HCT116 (cell line): ENCODE data around the gene PLEKHO2. TPM values are rescaled to one million over a fixed set of nuclear protein-coding genes. Genes with fewer than 3 reads are reported as not detected.

ENCODE experiments used
- ATAC-seq: fragments of 200-7000 bp; cut with Tn5 transposase; 2 replicates; pipeline ENCODE4 v1.9.1; 2020; ENCODE audit warnings: mild to moderate bottlenecking, moderate library complexity
- BruUV-seq: library from RNA; stranded (reverse); fragments of 400-500 nt; replicated peaks from 2 replicates; lab custom pipeline; 2021; lab: Mats Ljungman, UMichigan
- CTCF ChIA-PET: fragments of 300-600 bp; sonication (Branson Sonifier 250); formaldehyde crosslinking; loops from one replicate; lab custom pipeline; 2021; ENCODE audit warnings: antibody characterized with exemption; lab: Charles Lee
- POLR2A ChIA-PET: fragments of 300-600, 350-600 bp; sonication (Branson Sonifier 250); formaldehyde crosslinking; loops from one replicate; lab custom pipeline; 2021; ENCODE audit warnings: antibody characterized with exemption; lab: Charles Lee
- RAD21 ChIA-PET, 2 experiments: fragments of 300-600 bp; sonication (Branson Sonifier 250); formaldehyde crosslinking; loops; one replicate each; lab custom pipeline; 2023; ENCODE audit warnings: low total read pairs in 2 of 2; ENCODE audit not compliant: uncharacterized antibody in 2 of 2, unreplicated experiment in 2 of 2, low non-redundant PET in 1 of 2; lab: Charles Lee
- DNase-seq: peaks from one replicate; pipeline ENCODE4 v3.0.0-alpha.2; 2010; ENCODE audit warnings: low read depth, low spot score
- H2AFZ ChIP-seq: fragments of 200-600 bp; shearing (Covaris generic), sonication (generic); 2 replicates; pipeline ENCODE4 v1.6.1; 2017; ENCODE audit warnings: low read depth, mixed run types, mixed read lengths, antibody characterized with exemption, low read length; ENCODE audit not compliant: poor library complexity, severe bottlenecking
- H3K27ac ChIP-seq: 2 replicates; pipeline ENCODE4 v1.5.1; 2012; ENCODE audit warnings: low read depth, low read length
- H3K27me3 ChIP-seq: fragments of 200-600 bp; sonication (generic); 2 replicates; pipeline ENCODE4 v1.6.1; 2016; ENCODE audit warnings: mixed run types, low read length, mixed read lengths; ENCODE audit not compliant: insufficient read depth
- H3K36me3 ChIP-seq, 2 experiments: fragments of 200-500 bp in 1 of 2; fragments of 200-600 bp in 1 of 2; sonication (Bioruptor generic) in 1 of 2; sonication (generic) in 1 of 2; 2 replicates each; pipeline versions ENCODE4 v1.5.1 to v1.6.1; 2014 to 2016; ENCODE audit warnings: low read length in 2 of 2, inconsistent platforms in 1 of 2, mixed read lengths in 1 of 2, mixed run types in 1 of 2; ENCODE audit not compliant: insufficient read depth in 2 of 2, control insufficient read depth in 1 of 2
- H3K4me1 ChIP-seq, 2 experiments: fragments of 200-600 bp in 1 of 2; sonication (generic) in 1 of 2; 2 replicates each; pipeline versions ENCODE4 v1.5.1 to v1.6.1; 2012 to 2017; ENCODE audit warnings: low read length in 2 of 2, inconsistent platforms in 1 of 2, mild to moderate bottlenecking in 1 of 2, mixed read lengths in 1 of 2, mixed run types in 1 of 2, moderate library complexity in 1 of 2; ENCODE audit not compliant: insufficient read depth in 2 of 2, control insufficient read depth in 1 of 2
- H3K4me2 ChIP-seq: fragments of 200-600 bp; sonication (generic); 2 replicates; pipeline ENCODE4 v1.6.1; 2017; ENCODE audit warnings: mixed run types, low read length, mixed read lengths
- H3K4me3 ChIP-seq, 2 experiments: fragments of 200-600 bp in 1 of 2; sonication (generic) in 1 of 2; replicated peaks in 1 of 2; 2 replicates each; pipeline ENCODE4 v1.5.1; 2011 to 2016; ENCODE audit warnings: low read length in 2 of 2, control low read depth in 1 of 2, low read depth in 1 of 2, mild to moderate bottlenecking in 1 of 2, mixed read lengths in 1 of 2, mixed run types in 1 of 2
- H3K79me2 ChIP-seq: fragments of 200-600 bp; sonication (generic); 2 replicates; pipeline ENCODE4 v1.6.1; 2017; ENCODE audit warnings: mild to moderate bottlenecking, mixed run types, low read length, moderate library complexity, mixed read lengths; ENCODE audit not compliant: insufficient read depth
- H3K9ac ChIP-seq: fragments of 200-600 bp; sonication (generic); 2 replicates; pipeline ENCODE4 v1.6.1; 2016; ENCODE audit warnings: low read length, mixed read lengths
- H3K9me2 ChIP-seq: fragments of 200-600 bp; sonication (generic), shearing (Covaris generic); 2 replicates; pipeline ENCODE4 v1.6.1; 2017; ENCODE audit warnings: mixed run types, mild to moderate bottlenecking, moderate library complexity; ENCODE audit not compliant: insufficient read depth
- H3K9me3 ChIP-seq, 2 experiments: fragments of 200-500 bp in 1 of 2; fragments of 200-600 bp in 1 of 2; sonication (Bioruptor generic) in 1 of 2; sonication (generic) in 1 of 2; 2 replicates each; pipeline ENCODE4 v1.6.1; 2014 to 2017; ENCODE audit warnings: low read length in 2 of 2, mixed read lengths in 2 of 2, inconsistent platforms in 1 of 2, low read depth in 1 of 2, mild to moderate bottlenecking in 1 of 2, mixed run types in 1 of 2, moderate library complexity in 1 of 2; ENCODE audit not compliant: control insufficient read depth in 1 of 2, insufficient read depth in 1 of 2
- H4K20me1 ChIP-seq: fragments of 200-600 bp; sonication (generic), shearing (Covaris generic); 2 replicates; pipeline ENCODE4 v1.6.1; 2017; ENCODE audit warnings: mixed run types, mild to moderate bottlenecking, moderate library complexity; ENCODE audit not compliant: insufficient read depth
- CTCF ChIP-seq, 3 experiments: fragments of 200-600 bp in 1 of 3; sonication (generic) in 1 of 3; IDR thresholded peaks in 2 of 3; conservative IDR thresholded peaks in 1 of 3; 2 replicates each; pipeline ENCODE4 v1.5.1; 2012 to 2017; ENCODE audit warnings: low read depth in 2 of 3, low read length in 2 of 3, antibody characterized with exemption in 1 of 3, borderline replicate concordance in 1 of 3, control low read depth in 1 of 3, mild to moderate bottlenecking in 1 of 3, mixed read lengths in 1 of 3, mixed run types in 1 of 3, moderate library complexity in 1 of 3; ENCODE audit not compliant: insufficient read depth in 1 of 3
- EGR1 ChIP-seq: IDR thresholded peaks from 2 replicates; pipeline ENCODE4 v1.6.1; 2012; ENCODE audit warnings: low read depth
- FOSL1 ChIP-seq: IDR thresholded peaks from 2 replicates; pipeline ENCODE4 v1.6.1; 2012; ENCODE audit warnings: low read depth
- POLR2AphosphoS5 ChIP-seq: IDR thresholded peaks from 2 replicates; pipeline ENCODE4 v1.6.1; 2011; ENCODE audit warnings: mild to moderate bottlenecking, low read depth, low read length, moderate library complexity
- SIN3A ChIP-seq: IDR thresholded peaks from 2 replicates; pipeline ENCODE4 v1.6.1; 2012; ENCODE audit warnings: low read depth
- SRF ChIP-seq: IDR thresholded peaks from 2 replicates; pipeline ENCODE4 v1.6.1; 2012; ENCODE audit warnings: low read depth
- ZBTB33 ChIP-seq: IDR thresholded peaks from 2 replicates; pipeline ENCODE4 v1.6.1; 2011; ENCODE audit warnings: mild to moderate bottlenecking, low read length, moderate library complexity; ENCODE audit not compliant: insufficient replicate concordance; ENCODE audit errors: extremely low read depth
- intact Hi-C: fragments of 100-400 bp; cut with micrococcal nuclease; formaldehyde crosslinking; loops from 2 replicates; pipeline ENCODE4 v1.10.0; 2022
- total RNA-seq: library from RNA; stranded (reverse); gene quantifications from one replicate; pipeline ENCODE4 v1.2.1, GENCODE V29; 2021; ENCODE audit not compliant: unreplicated experiment

PLEKHO2 gene
- total RNA-seq, 1 experiment from 2014 or later = 8.0 TPM

DNA sequence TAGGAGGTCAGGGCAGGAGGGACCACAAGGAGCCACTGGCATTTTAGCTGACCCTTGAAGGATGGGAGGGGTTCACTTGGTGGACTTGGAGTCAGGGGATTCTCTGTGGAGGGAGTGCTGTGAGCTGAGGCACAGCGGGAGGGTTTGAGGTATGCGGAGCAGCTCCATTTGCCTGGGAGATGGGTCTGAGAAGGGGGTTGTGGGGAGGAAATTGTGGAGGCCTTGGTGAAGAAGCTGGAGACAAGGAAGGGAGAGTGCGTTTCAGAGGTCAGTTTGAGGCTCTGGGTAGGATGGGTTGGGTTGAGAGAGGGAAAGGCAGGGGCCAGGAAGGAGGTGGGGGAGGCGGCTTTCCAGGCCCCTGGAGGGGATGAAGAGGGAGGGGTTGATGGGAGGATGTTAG, 20.2 kb downstream of the PLEKHO2 start:
- Histone ChIP-seq H3K4me1 (peaks cover 0 to 4% of the 10 kb centered on the region in 2 experiments; a peak in 1 of 4 replicates), H3K9ac (no peak overlapping the region), H3K79me2 (no peaks in the 10 kb centered on the region), H2AFZ (no peak overlapping the region), H4K20me1 (no peaks in the 10 kb centered on the region), H3K27me3 (no peaks in the 10 kb centered on the region), H3K4me2 (no peak overlapping the region), H3K9me2 (no peaks in the 10 kb centered on the region), H3K4me3 (no peak overlapping the region), H3K36me3 (peaks cover 3 to 4% of the 10 kb centered on the region in 2 experiments; a peak in 2 of 4 replicates), H3K9me3 (no peaks in the 10 kb centered on the region)
- DNase-seq (no peak), ATAC-seq (no peak)
- intact Hi-C loops = no loop called here
- RAD21 ChIA-PET = no interaction called here
- BruUV-seq = no TSS peak
- TF ChIP-seq ZBTB33 = no peak
- no peak for TF ChIP-seq POLR2AphosphoS5
- TF ChIP-seq, all 23 proteins: peak for 0
- POLR2A ChIA-PET = no interaction called here
- no peak overlapping the region for H3K27ac ChIP-seq
- CTCF ChIA-PET = no interaction called here

DNA sequence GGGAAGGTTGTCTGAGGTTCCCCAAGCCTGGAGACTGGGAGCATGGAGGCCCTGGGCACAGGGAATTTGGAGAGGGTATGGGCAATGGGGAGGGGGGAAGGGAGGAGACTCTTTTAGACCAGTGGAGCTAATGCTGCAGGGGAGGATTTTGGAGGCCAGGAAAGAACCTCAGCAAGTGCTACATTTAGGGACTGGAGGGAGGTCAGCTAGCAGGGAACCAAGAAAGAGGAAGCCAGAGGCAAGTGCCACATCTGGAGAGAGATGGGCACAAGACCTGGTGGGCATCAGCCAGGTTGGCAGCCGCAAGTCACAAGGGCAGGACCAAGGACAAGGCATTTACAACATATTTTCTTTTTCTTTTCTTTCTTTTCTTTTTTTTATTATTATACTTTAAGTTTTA, 20.7 kb downstream of the PLEKHO2 start:
- ChIA-PET POLR2A (no interaction called here), CTCF (no interaction called here), RAD21 (no interaction called here)
- DNase-seq (no peak), ATAC-seq (no peak)
- no TSS peak for BruUV-seq
- H3K9me3 ChIP-seq = no peaks in the 10 kb centered on the region
- no peaks in the 10 kb centered on the region for H3K4me1 ChIP-seq
- no peak overlapping the region for H3K4me2 ChIP-seq
- TF ChIP-seq CTCF (IDR thresholded peaks at IDR 0.05 in 2 of 3, conservative IDR thresholded peaks at IDR 0.05 in 1 of 3; ENCODE audit: borderline replicate concordance in 1 of 3, insufficient read depth in 1 of 3, low read depth in 2 of 3, low read length in 2 of 3) = no peak
- TF ChIP-seq SIN3A = no peak
- no peak for TF ChIP-seq EGR1
- no peak for TF ChIP-seq SRF
- no peak for TF ChIP-seq FOSL1
- no peak for TF ChIP-seq POLR2AphosphoS5
- no peak for TF ChIP-seq ZBTB33
- no peak overlapping the region for H3K9ac ChIP-seq
- H3K79me2 ChIP-seq = no peaks in the 10 kb centered on the region
- H3K36me3 ChIP-seq = peaks cover 3 to 4% of the 10 kb centered on the region in 2 experiments; a peak in 2 of 4 replicates
- no peak overlapping the region for H3K4me3 ChIP-seq
- intact Hi-C loops = no loop called here
- no peak overlapping the region for H2AFZ ChIP-seq
- no peaks in the 10 kb centered on the region for H3K27me3 ChIP-seq
- no peaks in the 10 kb centered on the region for H4K20me1 ChIP-seq
- no peaks in the 10 kb centered on the region for H3K9me2 ChIP-seq
- H3K27ac ChIP-seq = no peak overlapping the region
